HepG2 (cell line): Measurements from ENCODE around the gene SLC12A9. TPM values are rescaled to one million over a fixed set of nuclear protein-coding genes. Genes with fewer than 3 reads are reported as not detected.

ENCODE experiments used
- ATAC-seq: fragments of 200-7000 bp; cut with Tn5 transposase; 3 replicates; pipeline ENCODE4 v1.9.1; 2020; ENCODE audit warnings: mild to moderate bottlenecking, moderate library complexity
- BruUV-seq: library from RNA; stranded (reverse); fragments of 400-500 nt; replicated peaks from 2 replicates; lab custom pipeline; 2021; lab: Mats Ljungman, UMichigan
- CTCF ChIA-PET: fragments of 300-600 bp; formaldehyde crosslinking; extraction: SDS; loops from one replicate; lab custom pipeline; 2021; ENCODE audit warnings: low total read pairs, inconsistent platforms, low intra/inter-chr PET ratio; lab: Yijun Ruan, JAX
- POLR2A ChIA-PET: fragments of 350-600 bp; sonication (Branson Sonifier 250); formaldehyde crosslinking; loops from one replicate; lab custom pipeline; 2020; ENCODE audit warnings: antibody characterized with exemption, inconsistent platforms; lab: Yijun Ruan, JAX
- DNase-seq: peaks from one replicate; pipeline ENCODE4 v3.0.0-alpha.2; 2015; ENCODE audit warnings: low spot score
- FAIRE-seq: peaks from 3 replicates; lab custom pipeline; 2011; peaks lifted over from hg19 to GRCh38; lab: Jason Lieb, UNC
- H2AFZ ChIP-seq: one replicate; pipeline ENCODE4 v1.6.1; 2011; ENCODE audit warnings: low read length, inconsistent platforms
- H3K27ac ChIP-seq: fragments of 300-600 bp; 3 replicates; pipeline ENCODE4 v1.8.0; 2011; ENCODE audit warnings: mixed run types, mild to moderate bottlenecking, mixed read lengths, low read length, inconsistent platforms; ENCODE audit not compliant: insufficient read depth; ENCODE audit errors: extremely low read length
- H3K27me3 ChIP-seq, 2 experiments: fragments of 200-600 bp in 1 of 2; 2 replicates in 1 of 2; 3 replicates in 1 of 2; pipeline versions ENCODE4 v1.6.0 to v1.8.0; 2011; ENCODE audit warnings: low read length in 2 of 2, mild to moderate bottlenecking in 2 of 2, moderate library complexity in 2 of 2, inconsistent platforms in 1 of 2; ENCODE audit not compliant: insufficient read depth in 2 of 2, control insufficient read depth in 1 of 2
- H3K36me3 ChIP-seq, 2 experiments: fragments of 200-600 bp in 1 of 2; replicated peaks in 1 of 2; 2 replicates in 1 of 2; 3 replicates in 1 of 2; pipeline versions ENCODE4 v1.5.1 to v1.8.0; 2011; ENCODE audit warnings: low read length in 2 of 2, inconsistent platforms in 1 of 2; ENCODE audit not compliant: insufficient read depth in 2 of 2, control insufficient read depth in 1 of 2
- H3K4me1 ChIP-seq: 2 replicates; pipeline ENCODE4 v1.5.1; 2012; ENCODE audit warnings: low read length, inconsistent platforms; ENCODE audit not compliant: insufficient read depth
- H3K4me2 ChIP-seq: 2 replicates; pipeline ENCODE4 v1.6.0; 2011; ENCODE audit warnings: low read depth, low read length, inconsistent platforms
- H3K4me3 ChIP-seq, 3 experiments: fragments of 200-600 bp in 1 of 3; sonication (generic), shearing (Covaris generic) in 1 of 3; replicated peaks in 1 of 3; 2 replicates each; pipeline ENCODE4 v1.5.1; 2011 to 2016; ENCODE audit warnings: low read length in 3 of 3, inconsistent platforms in 2 of 3, low read depth in 2 of 3, mild to moderate bottlenecking in 2 of 3, control low read depth in 1 of 3, mixed read lengths in 1 of 3; ENCODE audit not compliant: insufficient read depth in 1 of 3
- H3K79me2 ChIP-seq: one replicate; pipeline ENCODE4 v1.6.1; 2011; ENCODE audit warnings: low read length, inconsistent platforms; ENCODE audit not compliant: insufficient read depth
- H3K9ac ChIP-seq: 2 replicates; pipeline ENCODE4 v1.6.0; 2011; ENCODE audit warnings: mild to moderate bottlenecking, low read depth, low read length, inconsistent platforms; ENCODE audit not compliant: insufficient read depth
- H3K9me3 ChIP-seq: 2 replicates; pipeline ENCODE4 v1.5.1; 2012; ENCODE audit warnings: mild to moderate bottlenecking, low read length
- H4K20me1 ChIP-seq: 2 replicates; pipeline ENCODE4 v1.6.0; 2011; ENCODE audit warnings: inconsistent platforms, mild to moderate bottlenecking, low read length, moderate library complexity; ENCODE audit not compliant: insufficient read depth
- DR1 ChIP-seq: sonication (generic); formaldehyde crosslinking; IDR thresholded peaks from 2 replicates; pipeline ENCODE4 v1.8.0; 2021; ENCODE audit warnings: mild to moderate bottlenecking, missing genetic modification reagents, inconsistent platforms
- TMF1 ChIP-seq: sonication (generic); formaldehyde crosslinking; IDR thresholded peaks from 2 replicates; pipeline ENCODE4 v1.8.1; 2022; ENCODE audit warnings: low read depth, missing genetic modification reagents
- YY1 ChIP-seq: IDR thresholded peaks from 2 replicates; pipeline ENCODE4 v1.6.1; 2011; ENCODE audit warnings: low read length, low read depth, moderate library complexity, mild to moderate bottlenecking; ENCODE audit not compliant: insufficient read depth, insufficient replicate concordance
- ZFP36L2 ChIP-seq: sonication (generic); formaldehyde crosslinking; IDR thresholded peaks from 2 replicates; pipeline ENCODE4 v1.4.0; 2020; ENCODE audit warnings: missing genetic modification reagents
- ZNF652 ChIP-seq: IDR thresholded peaks from 2 replicates; pipeline ENCODE4 v1.6.1; 2016; ENCODE audit warnings: low read depth, borderline replicate concordance
- ZSCAN25 ChIP-seq: sonication (generic); formaldehyde crosslinking; IDR thresholded peaks from 2 replicates; pipeline ENCODE4 v1.8.0; 2022; ENCODE audit warnings: mild to moderate bottlenecking, missing genetic modification reagents
- WGBS: methylation state at CpG from one replicate; pipeline ENCODE4 v1.1.6; 2017; ENCODE audit warnings: low lambda C conversion rate; 5-methylcytosine and 5-hydroxymethylcytosine counted together
- in situ Hi-C: cut with HindIII; loops from 2 replicates; pipeline ENCODE4 v1.10.0; 2017; ENCODE audit warnings: low pct_unique_long_range_greater_than_20kb; ENCODE audit not compliant: extremely low pct_ligation_motif_present
- intact Hi-C: fragments of 100-400 bp; cut with micrococcal nuclease; formaldehyde crosslinking; loops from one replicate; pipeline ENCODE4 v1.10.0; 2022; ENCODE audit not compliant: unreplicated experiment
- polyA plus RNA-seq, 8 experiments: library from polyadenylated mRNA; depleted of rRNA in 3 of 8; stranded (reverse) in 7 of 8; unstranded in 1 of 8; fragments of >200 nt; fragmentation: Illumina TruSeq in 4 of 8; extraction: Trizol in 4 of 8; gene quantifications; 2 replicates each; pipeline versions ENCODE4 v1.2.1 to v1.2.3, GENCODE V29; 2011 to 2016; ENCODE audit warnings: low read depth in 4 of 8, missing spikeins in 1 of 8, mixed read lengths in 1 of 8; ENCODE audit not compliant: insufficient read depth in 1 of 8
- total RNA-seq, 5 experiments: library from RNA; depleted of rRNA; stranded (reverse); fragments of >200 nt; fragmentation: Illumina TruSeq; extraction: Trizol; gene quantifications; 2 replicates each; pipeline ENCODE4 v1.2.3, GENCODE V29; 2016; ENCODE audit warnings: low read depth in 1 of 5
- TF ChIP-seq, protein P1 (sequence below): IDR thresholded peaks from 2 replicates; pipeline ENCODE4 v1.6.1; 2016; ENCODE audit warnings: missing biosample characterization, missing genetic modification reagents, low read depth
- TF ChIP-seq, protein P2 (sequence below): sonication (generic); formaldehyde crosslinking; IDR thresholded peaks from 2 replicates; pipeline ENCODE4 v1.4.0; 2020; ENCODE audit warnings: mild to moderate bottlenecking, missing genetic modification reagents
- TF ChIP-seq, protein P3 (sequence below): conservative IDR thresholded peaks from 2 replicates; pipeline ENCODE4 v1.6.1; 2018; ENCODE audit warnings: missing genetic modification reagents
- TF ChIP-seq, protein P4 (sequence below): IDR thresholded peaks from 2 replicates; pipeline ENCODE4 v1.6.1; 2012; ENCODE audit warnings: low read length, improper control_type of control experiment

The SLC12A9 gene
- total and polyA plus RNA-seq, 2 of the 13 experiments (the other 11 are each of a cell fraction or from before 2014, with no cell fraction given) = 8.7 to 16.6 TPM

- ChIA-PET POLR2A (no interaction called here), CTCF (no interaction called here)
- FAIRE-seq = no peak
These were observed 11.8 kb downstream of the SLC12A9 start for GRCh38 chr7:100864263-100864845.

DNA sequence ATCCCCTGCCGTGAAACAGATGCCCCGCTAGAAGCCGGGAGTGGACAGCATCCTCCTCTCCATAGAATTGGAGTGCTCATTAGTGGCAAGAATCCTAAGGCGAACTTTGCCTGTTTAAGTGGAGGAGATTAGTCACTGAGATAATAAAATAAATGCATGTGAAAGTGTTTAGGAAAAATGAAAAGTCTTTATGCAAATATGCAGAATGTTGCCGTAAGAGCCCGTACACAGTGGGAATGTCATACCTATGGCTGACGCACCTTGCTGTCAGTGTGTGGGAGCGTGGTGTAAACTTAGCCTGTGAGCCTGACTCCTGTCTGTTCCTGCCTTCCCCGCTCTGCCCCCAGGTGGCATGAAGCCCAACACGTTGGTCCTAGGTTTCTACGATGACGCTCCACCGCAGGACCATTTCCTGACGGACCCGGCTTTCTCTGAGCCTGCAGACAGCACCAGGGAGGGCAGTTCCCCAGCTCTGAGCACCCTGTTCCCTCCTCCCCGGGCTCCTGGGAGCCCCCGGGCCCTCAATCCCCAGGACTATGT, 12.9 kb downstream of the SLC12A9 start:
- ChIA-PET POLR2A (no interaction called here), CTCF (no interaction called here)
- Histone ChIP-seq H3K9ac (no peak overlapping the region), H3K4me1 (peaks cover 19% of the 10 kb centered on the region), H3K79me2 (no peaks in the 10 kb centered on the region), H3K27me3 (no peaks in the 10 kb centered on the region; a peak in 1 of 5 replicates), H3K27ac (no peak overlapping the region), H3K4me2 (no peak overlapping the region), H2AFZ (no peak overlapping the region), H3K36me3 (peaks cover 5 to 6% of the 10 kb centered on the region in 2 experiments; a peak in 3 of 5 replicates), H3K9me3 (no peaks in the 10 kb centered on the region), H3K4me3 (no peak overlapping the region), H4K20me1 (no peaks in the 10 kb centered on the region)
- FAIRE-seq (no peak), ATAC-seq (no peak), DNase-seq (no peak)
- intact Hi-C loops = no loop called here
- 95% methylated on average over 16 of the region's 17 CpGs for WGBS
- TF ChIP-seq DR1 (no peak), ZSCAN25 (CRISPR knock-in tag) (no peak), ZNF652 (no peak), ZFP36L2 (CRISPR knock-in tag) (no peak)
- TF ChIP-seq, protein P1, sequence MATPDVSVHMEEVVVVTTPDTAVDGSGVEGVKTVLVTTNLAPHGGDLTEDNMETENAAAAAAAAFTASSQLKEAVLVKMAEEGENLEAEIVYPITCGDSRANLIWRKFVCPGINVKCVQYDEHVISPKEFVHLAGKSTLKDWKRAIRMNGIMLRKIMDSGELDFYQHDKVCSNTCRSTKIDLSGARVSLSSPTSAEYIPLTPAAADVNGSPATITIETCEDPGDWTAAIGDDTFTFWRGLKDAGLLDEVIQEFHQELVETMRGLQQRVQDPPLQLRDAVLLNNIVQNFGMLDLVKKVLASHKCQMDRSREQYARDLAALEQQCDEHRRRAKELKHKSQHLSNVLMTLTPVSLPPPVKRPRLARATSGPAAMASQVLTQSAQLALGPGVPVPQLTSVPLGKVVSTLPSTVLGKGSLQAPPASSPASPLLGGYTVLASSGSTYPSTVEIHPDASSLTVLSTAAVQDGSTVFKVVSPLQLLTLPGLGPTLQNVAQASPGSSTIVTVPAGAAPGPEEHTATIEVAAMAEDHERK (CRISPR knock-in tag) = no peak
- TF ChIP-seq, protein P2, sequence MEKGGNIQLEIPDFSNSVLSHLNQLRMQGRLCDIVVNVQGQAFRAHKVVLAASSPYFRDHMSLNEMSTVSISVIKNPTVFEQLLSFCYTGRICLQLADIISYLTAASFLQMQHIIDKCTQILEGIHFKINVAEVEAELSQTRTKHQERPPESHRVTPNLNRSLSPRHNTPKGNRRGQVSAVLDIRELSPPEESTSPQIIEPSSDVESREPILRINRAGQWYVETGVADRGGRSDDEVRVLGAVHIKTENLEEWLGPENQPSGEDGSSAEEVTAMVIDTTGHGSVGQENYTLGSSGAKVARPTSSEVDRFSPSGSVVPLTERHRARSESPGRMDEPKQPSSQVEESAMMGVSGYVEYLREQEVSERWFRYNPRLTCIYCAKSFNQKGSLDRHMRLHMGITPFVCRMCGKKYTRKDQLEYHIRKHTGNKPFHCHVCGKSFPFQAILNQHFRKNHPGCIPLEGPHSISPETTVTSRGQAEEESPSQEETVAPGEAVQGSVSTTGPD = no peak
- TF ChIP-seq, protein P3, sequence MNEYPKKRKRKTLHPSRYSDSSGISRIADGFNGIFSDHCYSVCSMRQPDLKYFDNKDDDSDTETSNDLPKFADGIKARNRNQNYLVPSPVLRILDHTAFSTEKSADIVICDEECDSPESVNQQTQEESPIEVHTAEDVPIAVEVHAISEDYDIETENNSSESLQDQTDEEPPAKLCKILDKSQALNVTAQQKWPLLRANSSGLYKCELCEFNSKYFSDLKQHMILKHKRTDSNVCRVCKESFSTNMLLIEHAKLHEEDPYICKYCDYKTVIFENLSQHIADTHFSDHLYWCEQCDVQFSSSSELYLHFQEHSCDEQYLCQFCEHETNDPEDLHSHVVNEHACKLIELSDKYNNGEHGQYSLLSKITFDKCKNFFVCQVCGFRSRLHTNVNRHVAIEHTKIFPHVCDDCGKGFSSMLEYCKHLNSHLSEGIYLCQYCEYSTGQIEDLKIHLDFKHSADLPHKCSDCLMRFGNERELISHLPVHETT (CRISPR knock-in tag) = no peak
- TF ChIP-seq, protein P4, sequence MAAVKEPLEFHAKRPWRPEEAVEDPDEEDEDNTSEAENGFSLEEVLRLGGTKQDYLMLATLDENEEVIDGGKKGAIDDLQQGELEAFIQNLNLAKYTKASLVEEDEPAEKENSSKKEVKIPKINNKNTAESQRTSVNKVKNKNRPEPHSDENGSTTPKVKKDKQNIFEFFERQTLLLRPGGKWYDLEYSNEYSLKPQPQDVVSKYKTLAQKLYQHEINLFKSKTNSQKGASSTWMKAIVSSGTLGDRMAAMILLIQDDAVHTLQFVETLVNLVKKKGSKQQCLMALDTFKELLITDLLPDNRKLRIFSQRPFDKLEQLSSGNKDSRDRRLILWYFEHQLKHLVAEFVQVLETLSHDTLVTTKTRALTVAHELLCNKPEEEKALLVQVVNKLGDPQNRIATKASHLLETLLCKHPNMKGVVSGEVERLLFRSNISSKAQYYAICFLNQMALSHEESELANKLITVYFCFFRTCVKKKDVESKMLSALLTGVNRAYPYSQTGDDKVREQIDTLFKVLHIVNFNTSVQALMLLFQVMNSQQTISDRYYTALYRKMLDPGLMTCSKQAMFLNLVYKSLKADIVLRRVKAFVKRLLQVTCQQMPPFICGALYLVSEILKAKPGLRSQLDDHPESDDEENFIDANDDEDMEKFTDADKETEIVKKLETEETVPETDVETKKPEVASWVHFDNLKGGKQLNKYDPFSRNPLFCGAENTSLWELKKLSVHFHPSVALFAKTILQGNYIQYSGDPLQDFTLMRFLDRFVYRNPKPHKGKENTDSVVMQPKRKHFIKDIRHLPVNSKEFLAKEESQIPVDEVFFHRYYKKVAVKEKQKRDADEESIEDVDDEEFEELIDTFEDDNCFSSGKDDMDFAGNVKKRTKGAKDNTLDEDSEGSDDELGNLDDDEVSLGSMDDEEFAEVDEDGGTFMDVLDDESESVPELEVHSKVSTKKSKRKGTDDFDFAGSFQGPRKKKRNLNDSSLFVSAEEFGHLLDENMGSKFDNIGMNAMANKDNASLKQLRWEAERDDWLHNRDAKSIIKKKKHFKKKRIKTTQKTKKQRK = no peak
- in situ Hi-C loops = no loop called here
- no TSS peak for BruUV-seq

More at GRCh38 chr7:100864263-100864845, 11.8 kb downstream of the SLC12A9 start:
- H3K4me3 ChIP-seq = no peak overlapping the region
- H3K4me1 ChIP-seq = peaks cover 19% of the 10 kb centered on the region
- ATAC-seq (no peak), DNase-seq (no peak)
- no peak overlapping the region for H3K9ac ChIP-seq
- no peaks in the 10 kb centered on the region; a peak in 1 of 5 replicates for H3K27me3 ChIP-seq
- 92% methylated on average over 12 of the region's 12 CpGs for WGBS
- in situ Hi-C loops (no loop called here), intact Hi-C loops (no loop called here)
- H2AFZ ChIP-seq = no peak overlapping the region
- TF ChIP-seq YY1 = no peak
- TF ChIP-seq TMF1 = no peak
- TF ChIP-seq, all 625 proteins: peak for 0
- Histone ChIP-seq H3K9me3 (no peaks in the 10 kb centered on the region), H3K4me2 (no peak overlapping the region), H3K27ac (no peak overlapping the region), H3K79me2 (no peaks in the 10 kb centered on the region), H4K20me1 (no peaks in the 10 kb centered on the region), H3K36me3 (peaks cover 6 to 10% of the 10 kb centered on the region in 2 experiments; a peak in 4 of 5 replicates)
- no TSS peak for BruUV-seq
